Endothelial cell (in vitro differentiated cells): ENCODE measurements around the gene RRP1. TPM values are rescaled to one million over a fixed set of nuclear protein-coding genes. Genes with fewer than 3 reads are reported as not detected.

Experiments
- DNase-seq: peaks from one replicate; pipeline ENCODE4 v3.0.0; 2021; ENCODE audit warnings: low spot score
- H3K27ac Mint-ChIP-seq: one replicate; pipeline ENCODE4 v1.8.0; 2021; ENCODE audit warnings: mixed read lengths, inconsistent platforms; ENCODE audit not compliant: unreplicated experiment
- H3K27me3 Mint-ChIP-seq: one replicate; pipeline ENCODE4 v1.8.0; 2021; ENCODE audit warnings: mild to moderate bottlenecking, moderate library complexity, mixed read lengths, inconsistent platforms; ENCODE audit not compliant: unreplicated experiment
- H3K36me3 Mint-ChIP-seq: one replicate; pipeline ENCODE4 v1.8.0; 2021; ENCODE audit warnings: mild to moderate bottlenecking, low read depth, mixed read lengths, inconsistent platforms; ENCODE audit not compliant: unreplicated experiment
- H3K4me1 Mint-ChIP-seq: one replicate; pipeline ENCODE4 v1.8.0; 2021; ENCODE audit warnings: mild to moderate bottlenecking, mixed read lengths, inconsistent platforms; ENCODE audit not compliant: unreplicated experiment
- H3K4me3 Mint-ChIP-seq: one replicate; pipeline ENCODE4 v1.8.0; 2021; ENCODE audit warnings: mild to moderate bottlenecking, mixed read lengths, inconsistent platforms; ENCODE audit not compliant: unreplicated experiment
- H3K9me3 Mint-ChIP-seq: one replicate; pipeline ENCODE4 v1.8.0; 2021; ENCODE audit warnings: mixed read lengths, inconsistent platforms; ENCODE audit not compliant: unreplicated experiment
- total RNA-seq: library from RNA; stranded (reverse); fragmentation: NEBNext Ultra II Directional; extraction: Animal tissue kit (Norgen Biotek cat#: 25700); gene quantifications from one replicate; pipeline ENCODE4 v1.2.1, GENCODE V29; 2021; ENCODE audit not compliant: unreplicated experiment
- TF ChIP-seq, protein P1 (sequence below): fragments of 200-600 bp; sonication (generic); IDR thresholded peaks from one replicate; pipeline ENCODE4 v1.5.0; 2021; ENCODE audit warnings: antibody characterized with exemption; ENCODE audit not compliant: unreplicated experiment

The RRP1 gene
- total RNA-seq, 1 donor from 2014 or later, result 21.0 TPM

DNA sequence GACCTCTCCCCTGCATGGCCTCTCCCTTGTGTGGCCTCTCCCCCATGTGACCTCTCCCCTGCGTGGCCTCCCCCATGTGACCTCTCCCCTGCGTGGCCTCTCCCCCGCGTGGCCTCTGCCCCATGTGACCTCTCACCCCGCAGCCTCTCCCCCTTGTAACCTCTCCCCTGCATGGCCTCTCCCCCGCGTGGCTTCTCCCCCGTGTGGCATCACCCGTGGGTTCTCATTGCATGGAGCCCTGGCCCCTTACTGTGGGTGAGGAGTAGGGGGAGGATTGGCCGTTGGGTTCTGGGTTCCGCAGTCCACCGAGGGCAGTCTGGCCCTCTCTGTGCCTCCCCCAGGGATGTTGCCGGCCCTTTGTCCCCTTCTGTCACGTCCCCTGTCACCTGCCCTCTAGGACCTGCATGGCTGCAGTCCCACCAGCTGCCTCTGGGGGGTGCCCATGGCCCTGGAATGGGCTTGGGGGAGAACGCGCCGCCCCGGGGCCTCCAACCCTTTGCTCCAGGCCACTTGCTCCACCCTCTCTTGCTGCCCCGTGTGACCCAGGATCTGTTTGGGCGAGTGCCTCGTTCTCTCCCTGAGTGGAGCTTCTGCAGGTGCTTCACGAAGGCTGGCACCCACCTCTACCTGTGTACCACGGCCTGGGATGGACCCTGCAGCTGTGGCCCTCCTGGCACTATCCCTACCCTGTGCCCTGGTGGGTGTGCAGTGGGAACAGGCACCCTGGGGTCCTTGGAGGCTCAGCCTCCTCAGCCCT lies 21.3 kb downstream of the RRP1 start:
- Mint-ChIP-seq H3K27me3 (peaks cover 3% of the 10 kb centered on the region), H3K36me3 (no peaks in the 10 kb centered on the region), H3K9me3 (no peaks in the 10 kb centered on the region), H3K4me1 (peaks cover 16% of the 10 kb centered on the region), H3K4me3 (no peak overlapping the region), H3K27ac (no peak overlapping the region)
- TF ChIP-seq, protein P1, sequence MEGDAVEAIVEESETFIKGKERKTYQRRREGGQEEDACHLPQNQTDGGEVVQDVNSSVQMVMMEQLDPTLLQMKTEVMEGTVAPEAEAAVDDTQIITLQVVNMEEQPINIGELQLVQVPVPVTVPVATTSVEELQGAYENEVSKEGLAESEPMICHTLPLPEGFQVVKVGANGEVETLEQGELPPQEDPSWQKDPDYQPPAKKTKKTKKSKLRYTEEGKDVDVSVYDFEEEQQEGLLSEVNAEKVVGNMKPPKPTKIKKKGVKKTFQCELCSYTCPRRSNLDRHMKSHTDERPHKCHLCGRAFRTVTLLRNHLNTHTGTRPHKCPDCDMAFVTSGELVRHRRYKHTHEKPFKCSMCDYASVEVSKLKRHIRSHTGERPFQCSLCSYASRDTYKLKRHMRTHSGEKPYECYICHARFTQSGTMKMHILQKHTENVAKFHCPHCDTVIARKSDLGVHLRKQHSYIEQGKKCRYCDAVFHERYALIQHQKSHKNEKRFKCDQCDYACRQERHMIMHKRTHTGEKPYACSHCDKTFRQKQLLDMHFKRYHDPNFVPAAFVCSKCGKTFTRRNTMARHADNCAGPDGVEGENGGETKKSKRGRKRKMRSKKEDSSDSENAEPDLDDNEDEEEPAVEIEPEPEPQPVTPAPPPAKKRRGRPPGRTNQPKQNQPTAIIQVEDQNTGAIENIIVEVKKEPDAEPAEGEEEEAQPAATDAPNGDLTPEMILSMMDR, result peak; percentile 91
- peak; percentile 98 for DNase-seq

DNA sequence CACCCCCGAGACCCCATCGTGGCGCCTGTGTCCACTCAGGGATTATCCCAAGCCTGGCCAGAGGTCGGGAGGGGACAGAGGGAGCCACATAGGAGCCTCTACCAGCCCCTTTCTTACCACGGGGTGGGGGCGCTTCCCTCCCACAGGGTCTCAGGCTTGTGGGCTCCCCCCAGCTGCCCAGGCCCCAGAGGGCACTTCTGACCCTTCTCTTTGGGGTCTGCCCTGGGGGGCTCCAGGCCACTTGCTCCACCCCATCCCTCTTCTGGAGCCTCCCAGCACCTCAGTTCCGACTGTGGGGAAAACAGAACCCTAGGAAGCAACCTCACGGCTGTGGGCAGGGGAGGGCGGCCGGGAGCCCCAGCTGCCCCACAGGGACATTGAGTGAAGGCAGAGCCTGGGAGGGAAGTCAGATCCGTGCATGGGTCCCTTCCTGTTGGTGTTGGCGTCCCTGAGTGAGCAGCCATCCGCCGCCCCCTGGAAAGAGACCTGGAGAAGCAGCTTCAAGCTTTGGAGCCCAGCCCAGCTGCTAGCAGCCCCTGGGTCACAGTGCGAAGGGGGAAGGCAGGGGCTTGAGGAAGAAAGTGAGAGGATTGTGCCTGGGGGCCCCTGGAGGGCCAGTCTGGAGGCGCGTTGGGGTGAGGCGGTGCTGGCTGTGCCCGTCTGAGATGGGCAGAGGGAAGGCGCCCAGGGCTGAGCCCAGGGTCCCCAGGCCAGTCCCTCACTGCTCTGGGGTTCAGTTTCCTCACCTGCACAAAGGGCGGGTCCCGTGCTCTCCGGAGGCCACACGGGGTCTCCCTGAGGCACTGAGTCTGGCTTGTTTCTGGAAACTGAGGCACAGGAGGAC lies 22.1 kb downstream of the RRP1 start:
- TF ChIP-seq, protein P1, result no peak
- Mint-ChIP-seq H3K4me1 (peaks cover 11% of the 10 kb centered on the region), H3K36me3 (no peaks in the 10 kb centered on the region), H3K27me3 (peaks cover 2% of the 10 kb centered on the region), H3K27ac (no peak overlapping the region), H3K9me3 (no peaks in the 10 kb centered on the region), H3K4me3 (no peak overlapping the region)
- DNase-seq, result no peak

DNA sequence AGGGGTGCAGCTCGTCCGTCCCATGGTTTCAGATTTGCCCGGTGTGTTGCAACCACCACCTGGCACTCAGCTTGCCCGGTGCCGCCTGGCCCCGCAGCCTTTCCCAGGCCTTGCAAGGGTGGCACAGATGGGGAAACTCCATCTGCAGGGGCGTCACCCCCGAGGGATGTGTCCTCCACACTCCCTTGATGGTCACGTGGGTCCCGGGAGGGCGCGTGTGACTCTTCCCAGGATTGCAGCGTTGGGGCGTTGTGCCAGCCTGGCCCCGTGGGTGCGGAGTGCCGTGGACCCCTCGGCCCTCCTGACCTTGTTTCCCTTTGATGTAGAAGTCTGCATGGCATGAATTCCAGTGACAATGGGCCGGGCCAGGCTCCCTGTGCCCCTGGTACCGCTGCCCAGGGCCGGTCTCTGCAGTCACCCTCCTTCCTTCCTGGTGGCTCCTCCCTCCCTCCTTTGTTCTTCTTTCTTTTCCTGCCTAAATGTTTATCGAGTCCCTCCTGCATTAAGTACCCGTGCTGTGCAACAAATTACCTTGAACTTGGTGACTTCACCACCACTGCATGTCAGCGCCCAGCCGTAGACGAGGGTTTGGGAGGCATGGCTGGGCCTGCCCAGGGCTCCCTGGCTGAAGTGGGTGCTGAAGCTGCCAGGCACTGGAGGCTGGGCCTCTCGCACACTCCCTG lies 22.9 kb downstream of the RRP1 start:
- TF ChIP-seq, protein P1, result no peak
- H3K4me1 Mint-ChIP-seq, result peaks cover 7% of the 10 kb centered on the region

DNA sequence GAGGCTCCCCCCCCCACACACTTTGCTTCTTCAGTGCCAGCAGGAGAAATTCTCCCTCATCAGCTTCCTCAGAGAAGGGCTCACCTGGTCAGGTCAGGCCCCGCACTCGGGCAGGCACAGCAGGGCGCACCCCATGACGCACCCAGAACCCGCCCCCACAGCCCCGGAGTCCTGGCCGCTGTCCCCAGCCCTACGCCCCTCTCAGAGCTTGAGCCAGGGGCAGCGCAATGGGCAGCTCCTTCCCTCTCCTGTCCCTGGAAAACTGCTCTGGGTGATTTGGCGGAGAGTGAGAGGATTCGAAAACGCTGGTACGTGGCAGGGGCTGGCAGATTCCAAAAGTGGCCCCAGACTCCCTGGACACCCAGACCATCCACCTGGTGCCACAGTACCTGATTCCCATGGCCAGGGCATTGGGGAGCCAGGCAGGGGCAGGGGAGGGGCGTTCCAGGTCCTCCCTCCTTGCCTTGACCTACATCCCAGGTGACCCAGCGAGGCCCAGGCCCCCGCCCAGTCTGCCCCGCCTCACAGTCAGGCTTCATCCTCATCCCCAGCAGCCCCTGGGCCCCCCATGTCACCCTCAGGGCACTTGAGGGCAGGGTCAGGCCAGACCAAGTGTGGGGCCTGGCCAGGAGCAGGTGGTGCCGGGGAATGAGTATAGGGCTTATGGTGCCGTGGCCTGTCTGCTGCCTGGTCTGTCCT lies 23.7 kb downstream of the RRP1 start:
- Mint-ChIP-seq H3K27ac (no peak overlapping the region), H3K4me1 (peaks cover 7% of the 10 kb centered on the region), H3K9me3 (no peaks in the 10 kb centered on the region), H3K36me3 (no peaks in the 10 kb centered on the region), H3K4me3 (no peak overlapping the region), H3K27me3 (peaks cover 7% of the 10 kb centered on the region)
- TF ChIP-seq, protein P1, result no peak
- no peak for DNase-seq

More for the DNA sequence above, 22.9 kb downstream of the RRP1 start:
- no peaks in the 10 kb centered on the region for H3K9me3 Mint-ChIP-seq
- peak overlapping the region; percentile 59 for H3K27ac Mint-ChIP-seq
- no peak overlapping the region for H3K4me3 Mint-ChIP-seq
- no peak for DNase-seq
- peaks cover 3% of the 10 kb centered on the region for H3K27me3 Mint-ChIP-seq
- H3K36me3 Mint-ChIP-seq, result no peaks in the 10 kb centered on the region
